ENCODE results near the gene PITX1.
A peak's percentile ranks its signal among the peaks of the same experiment; 100 is the strongest.

PITX1 gene

GRCh38 chr5:135027266-135027696 lies 6.7 kb downstream of the PITX1 start:
- DNase-seq (ENCODE audit: low read depth) = no peak
- H3K4me3 ChIP-seq (ENCODE audit: control insufficient read depth, low read depth, low read length) = no peak overlapping the region
- TF ChIP-seq CTCF (IDR thresholded peaks at IDR 0.05; ENCODE audit: control insufficient read depth, insufficient read depth, low read depth, low read length, missing control alignments) = no peak

GRCh38 chr5:135026645-135027265 lies 7.3 kb downstream of the PITX1 start:
- H3K4me3 ChIP-seq (ENCODE audit: control insufficient read depth, low read depth, low read length) = no peak overlapping the region
- no peak for DNase-seq (ENCODE audit: low read depth)
- no peak for TF ChIP-seq CTCF (IDR thresholded peaks at IDR 0.05; ENCODE audit: control insufficient read depth, insufficient read depth, low read depth, low read length, missing control alignments)

- no peak for TF ChIP-seq CTCF (IDR thresholded peaks at IDR 0.05; ENCODE audit: control insufficient read depth, insufficient read depth, low read depth, low read length, missing control alignments)
- DNase-seq (ENCODE audit: low read depth) = no peak
- H3K4me3 ChIP-seq (ENCODE audit: control insufficient read depth, low read depth, low read length) = no peak overlapping the region
Measured at GRCh38 chr5:135025730-135026644, 8.0 kb downstream of the PITX1 start.

- no peak for TF ChIP-seq CTCF (IDR thresholded peaks at IDR 0.05; ENCODE audit: control insufficient read depth, insufficient read depth, low read depth, low read length, missing control alignments)
- no peak overlapping the region for H3K4me3 ChIP-seq (ENCODE audit: control insufficient read depth, low read depth, low read length)
- DNase-seq (ENCODE audit: low read depth) = no peak
Measured at GRCh38 chr5:135024956-135025729, 8.9 kb downstream of the PITX1 start.

GRCh38 chr5:135020111-135020895 lies 13.7 kb downstream of the PITX1 start:
- no peak overlapping the region for H3K4me3 ChIP-seq (ENCODE audit: control insufficient read depth, low read depth, low read length)
- no peak for TF ChIP-seq CTCF (IDR thresholded peaks at IDR 0.05; ENCODE audit: control insufficient read depth, insufficient read depth, low read depth, low read length, missing control alignments)
- DNase-seq (ENCODE audit: low read depth) = no peak

GRCh38 chr5:135019314-135019713 lies 14.7 kb downstream of the PITX1 start:
- peak; percentile 4 for TF ChIP-seq CTCF (IDR thresholded peaks at IDR 0.05; ENCODE audit: control insufficient read depth, insufficient read depth, low read depth, low read length, missing control alignments)
- H3K4me3 ChIP-seq (ENCODE audit: control insufficient read depth, low read depth, low read length) = no peak overlapping the region
- DNase-seq (ENCODE audit: low read depth) = no peak

Measured in AG09309 (cell line).